Progenitor cell of endocrine pancreas (in vitro differentiated cells): ENCODE measurements around the gene CA10. TPM values are rescaled to one million over a fixed set of nuclear protein-coding genes. Genes with fewer than 3 reads are reported as not detected.

Source experiments
- DNase-seq: peaks from one replicate; pipeline ENCODE4 v3.0.0; 2021; ENCODE audit warnings: low spot score; ENCODE audit not compliant: unreplicated experiment
- H3K27ac Mint-ChIP-seq: 2 replicates; pipeline ENCODE4 v1.8.0; 2021; ENCODE audit warnings: mild to moderate bottlenecking, moderate library complexity, mixed read lengths
- H3K27me3 Mint-ChIP-seq: 2 replicates; pipeline ENCODE4 v1.8.0; 2021; ENCODE audit warnings: mixed read lengths
- H3K36me3 Mint-ChIP-seq: 2 replicates; pipeline ENCODE4 v1.8.0; 2022; ENCODE audit warnings: mixed read lengths; ENCODE audit not compliant: insufficient read depth
- H3K4me1 Mint-ChIP-seq: 2 replicates; pipeline ENCODE4 v1.8.0; 2021; ENCODE audit warnings: low read depth, mixed read lengths
- H3K4me3 Mint-ChIP-seq: 2 replicates; pipeline ENCODE4 v1.8.0; 2021; ENCODE audit warnings: low read depth, mild to moderate bottlenecking, moderate library complexity, mixed read lengths
- H3K9me3 Mint-ChIP-seq: 2 replicates; pipeline ENCODE4 v1.8.0; 2021; ENCODE audit warnings: low read depth, mixed read lengths
- total RNA-seq: library from RNA; stranded (reverse); gene quantifications from 2 replicates; pipeline ENCODE4 v1.2.1, GENCODE V29; 2021
- TF ChIP-seq, protein P1 (sequence below): fragments of 200-600 bp; sonication (generic); IDR thresholded peaks from one replicate; pipeline ENCODE4 v1.5.0; 2021; ENCODE audit warnings: antibody characterized with exemption, mild to moderate bottlenecking; ENCODE audit not compliant: unreplicated experiment

CA10 gene
- total RNA-seq, 1 donor from 2014 or later = 0.53 TPM

DNA sequence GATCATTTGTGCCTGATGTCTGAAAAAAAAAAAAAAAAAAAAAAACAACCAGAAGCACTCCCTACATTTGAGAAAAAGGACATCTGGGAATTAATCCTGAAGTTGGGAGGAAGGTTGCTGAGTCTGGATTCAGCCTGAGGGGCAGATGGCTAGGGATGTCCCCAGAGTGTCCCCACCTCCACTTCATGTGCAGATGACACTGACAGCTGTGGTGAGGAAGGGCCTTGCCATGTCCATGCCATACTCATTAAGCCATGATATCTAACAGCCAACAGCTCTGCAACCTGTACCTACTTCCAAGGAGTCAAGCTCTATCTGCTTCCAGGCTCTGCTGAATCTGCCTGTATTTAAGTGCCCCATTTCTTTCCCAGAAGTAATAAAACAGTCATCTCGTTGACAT, 356.0 kb downstream of the CA10 start:
- Mint-ChIP-seq H3K27ac (no peak overlapping the region), H3K9me3 (no peaks in the 10 kb centered on the region), H3K27me3 (peaks cover 11% of the 10 kb centered on the region), H3K4me1 (peaks cover 8% of the 10 kb centered on the region), H3K4me3 (no peak overlapping the region), H3K36me3 (no peaks in the 10 kb centered on the region)
- no peak for DNase-seq
- TF ChIP-seq, protein P1, sequence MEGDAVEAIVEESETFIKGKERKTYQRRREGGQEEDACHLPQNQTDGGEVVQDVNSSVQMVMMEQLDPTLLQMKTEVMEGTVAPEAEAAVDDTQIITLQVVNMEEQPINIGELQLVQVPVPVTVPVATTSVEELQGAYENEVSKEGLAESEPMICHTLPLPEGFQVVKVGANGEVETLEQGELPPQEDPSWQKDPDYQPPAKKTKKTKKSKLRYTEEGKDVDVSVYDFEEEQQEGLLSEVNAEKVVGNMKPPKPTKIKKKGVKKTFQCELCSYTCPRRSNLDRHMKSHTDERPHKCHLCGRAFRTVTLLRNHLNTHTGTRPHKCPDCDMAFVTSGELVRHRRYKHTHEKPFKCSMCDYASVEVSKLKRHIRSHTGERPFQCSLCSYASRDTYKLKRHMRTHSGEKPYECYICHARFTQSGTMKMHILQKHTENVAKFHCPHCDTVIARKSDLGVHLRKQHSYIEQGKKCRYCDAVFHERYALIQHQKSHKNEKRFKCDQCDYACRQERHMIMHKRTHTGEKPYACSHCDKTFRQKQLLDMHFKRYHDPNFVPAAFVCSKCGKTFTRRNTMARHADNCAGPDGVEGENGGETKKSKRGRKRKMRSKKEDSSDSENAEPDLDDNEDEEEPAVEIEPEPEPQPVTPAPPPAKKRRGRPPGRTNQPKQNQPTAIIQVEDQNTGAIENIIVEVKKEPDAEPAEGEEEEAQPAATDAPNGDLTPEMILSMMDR = no peak

DNA sequence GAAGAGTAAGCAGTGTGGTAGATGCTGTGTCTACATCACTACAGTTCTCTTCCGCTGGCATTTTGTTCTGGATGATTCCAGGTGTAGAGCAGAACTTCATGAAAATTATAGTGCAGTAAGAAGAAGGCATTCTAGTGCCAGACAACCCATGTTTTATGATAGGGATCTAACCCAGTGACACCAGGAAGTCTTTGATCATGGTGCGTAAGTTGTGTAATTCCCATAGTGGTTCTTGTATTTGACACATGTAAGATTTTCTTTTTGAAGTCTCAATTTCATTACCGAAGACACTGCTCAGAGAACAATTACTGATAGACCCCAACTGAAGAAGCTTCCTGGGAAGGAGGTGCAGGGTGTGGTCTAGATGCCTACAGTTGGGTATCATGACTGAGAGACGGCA, 356.9 kb downstream of the CA10 start:
- Mint-ChIP-seq H3K4me3 (no peak overlapping the region), H3K4me1 (peaks cover 8% of the 10 kb centered on the region), H3K9me3 (no peaks in the 10 kb centered on the region), H3K27ac (no peak overlapping the region), H3K36me3 (no peaks in the 10 kb centered on the region), H3K27me3 (peaks cover 11% of the 10 kb centered on the region)
- TF ChIP-seq, protein P1 = no peak
- no peak for DNase-seq

DNA sequence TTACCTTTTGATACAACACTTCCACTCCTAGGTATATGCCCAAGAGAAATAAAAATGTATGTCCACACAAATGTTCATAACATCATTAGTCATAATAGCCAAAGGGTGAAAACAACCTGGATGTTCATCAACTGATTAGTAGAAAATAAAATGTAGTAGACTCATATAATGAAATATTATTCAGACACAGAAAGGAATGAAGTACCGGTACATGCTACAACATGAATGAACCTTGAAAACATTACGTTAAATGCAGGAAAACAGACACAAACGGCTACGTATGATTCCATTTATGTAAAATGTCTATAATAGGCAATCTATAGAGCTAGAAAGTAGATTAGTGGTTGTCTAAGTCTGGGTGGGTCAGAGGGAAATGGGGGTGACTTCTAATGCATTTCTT, 358.5 kb downstream of the CA10 start:
- H3K27me3 Mint-ChIP-seq = peaks cover 8% of the 10 kb centered on the region
- no peaks in the 10 kb centered on the region for H3K36me3 Mint-ChIP-seq
- H3K27ac Mint-ChIP-seq = no peak overlapping the region
- no peaks in the 10 kb centered on the region for H3K9me3 Mint-ChIP-seq
- H3K4me1 Mint-ChIP-seq = peaks cover 1% of the 10 kb centered on the region
- TF ChIP-seq, protein P1 = no peak
- H3K4me3 Mint-ChIP-seq = no peak overlapping the region
- DNase-seq = no peak

DNA sequence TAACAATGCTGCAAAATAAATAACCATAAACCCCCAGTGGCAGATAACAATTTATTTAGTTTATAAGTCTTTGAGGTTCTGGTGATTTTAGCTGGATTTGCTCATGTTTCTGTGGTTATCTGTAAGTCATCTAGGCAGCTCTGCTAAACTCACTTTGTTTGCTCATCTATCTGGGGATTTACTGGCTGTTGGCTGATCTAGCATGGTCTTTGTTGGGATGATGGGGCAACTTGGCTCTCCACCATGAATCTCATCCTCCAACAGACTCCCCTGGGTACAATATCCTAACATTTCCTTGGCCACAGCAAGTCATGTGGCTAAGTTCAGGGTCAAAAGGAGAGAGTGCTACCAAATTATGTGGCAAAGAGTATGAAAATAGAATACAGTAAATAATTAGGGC, 359.3 kb downstream of the CA10 start:
- H3K9me3 Mint-ChIP-seq = no peaks in the 10 kb centered on the region
- no peak for DNase-seq
- no peaks in the 10 kb centered on the region for H3K36me3 Mint-ChIP-seq
- no peak overlapping the region for H3K4me3 Mint-ChIP-seq
- H3K27me3 Mint-ChIP-seq = peaks cover 5% of the 10 kb centered on the region
- H3K4me1 Mint-ChIP-seq = no peaks in the 10 kb centered on the region
- no peak overlapping the region for H3K27ac Mint-ChIP-seq
- TF ChIP-seq, protein P1 = no peak

DNA sequence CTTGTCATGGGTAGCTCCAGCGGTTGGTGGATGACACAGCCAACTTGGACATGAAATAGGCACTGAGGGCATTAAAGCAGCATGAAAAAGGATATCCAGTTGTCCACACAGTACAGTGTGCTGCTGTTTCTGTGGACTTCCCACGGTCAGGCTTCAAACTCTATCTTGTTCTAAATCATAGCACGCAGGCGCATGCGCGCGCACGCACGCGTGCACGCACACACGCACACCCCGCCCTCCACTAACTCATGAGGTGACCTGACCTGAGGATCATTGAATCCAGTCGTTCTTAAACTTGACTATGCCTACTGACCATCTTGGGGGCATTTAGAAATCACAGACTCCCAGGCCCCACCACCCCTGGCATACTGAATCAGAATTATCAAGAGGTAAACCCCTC, 361.4 kb downstream of the CA10 start:
- no peaks in the 10 kb centered on the region for H3K36me3 Mint-ChIP-seq
- no peak for DNase-seq
- no peak overlapping the region for H3K4me3 Mint-ChIP-seq
- no peak overlapping the region for H3K27ac Mint-ChIP-seq
- H3K9me3 Mint-ChIP-seq = no peaks in the 10 kb centered on the region
- TF ChIP-seq, protein P1 = no peak
- peaks cover 2% of the 10 kb centered on the region for H3K27me3 Mint-ChIP-seq
- H3K4me1 Mint-ChIP-seq = no peaks in the 10 kb centered on the region
